GM18861 (cell line): Measurements from ENCODE around the gene NDUFC2.
"Not testable (repeated sequence)": the region's sequence is repeated elsewhere in the genome, so short reads cannot be mapped to it uniquely, and the experiment has no call there.

ENCODE experiments used
- ATAC-seq: cut with Tn5 transposase; IDR thresholded peaks from one replicate; pipeline ENCODE4 v1.9.1; 2021; ENCODE audit not compliant: unreplicated experiment

The NDUFC2 gene

GRCh38 chr11:78080084-78080817, 589 bp upstream of the NDUFC2 start:
- ATAC-seq = no peak

- ATAC-seq = no peak
Measured at GRCh38 chr11:78078218-78079167, 1.2 kb downstream of the NDUFC2 start.

GRCh38 chr11:78077592-78077991, 2.1 kb downstream of the NDUFC2 start:
- ATAC-seq = not testable (repeated sequence)

GRCh38 chr11:78076733-78077403, 2.8 kb downstream of the NDUFC2 start:
- ATAC-seq = no peak

GRCh38 chr11:78074756-78075155, 4.9 kb downstream of the NDUFC2 start:
- no peak for ATAC-seq

GRCh38 chr11:78072455-78072854, 7.2 kb downstream of the NDUFC2 start:
- ATAC-seq = no peak

GRCh38 chr11:78071717-78072116, 7.9 kb downstream of the NDUFC2 start:
- no peak for ATAC-seq

GRCh38 chr11:78070621-78071020, 9.0 kb downstream of the NDUFC2 start:
- ATAC-seq = no peak

GRCh38 chr11:78069465-78069864, 10.2 kb downstream of the NDUFC2 start:
- ATAC-seq = no peak

- no peak for ATAC-seq
Measured at GRCh38 chr11:78067704-78068103, 12.0 kb downstream of the NDUFC2 start.

GRCh38 chr11:78066471-78066870, 13.2 kb downstream of the NDUFC2 start:
- ATAC-seq = no peak

GRCh38 chr11:78065203-78065602, 14.5 kb downstream of the NDUFC2 start:
- ATAC-seq = no peak

GRCh38 chr11:78063440-78064181, 16.1 kb downstream of the NDUFC2 start, which contains the start of gene THRSP:
TSS of gene THRSP (plus strand) at chr11:78063861. CDS start at chr11:78063882, 21 bp downstream.
- ATAC-seq = no peak

- no peak for ATAC-seq
Measured at GRCh38 chr11:78062671-78063070, 17.0 kb downstream of the NDUFC2 start.

- no peak for ATAC-seq
Measured at GRCh38 chr11:78061921-78062311, 17.7 kb downstream of the NDUFC2 start.

- ATAC-seq = no peak
Measured at GRCh38 chr11:78061088-78061920, 18.4 kb downstream of the NDUFC2 start.

- ATAC-seq = no peak
Measured at GRCh38 chr11:78060533-78060932, 19.1 kb downstream of the NDUFC2 start.

- ATAC-seq = not testable (repeated sequence)
Measured at GRCh38 chr11:78059749-78060328, 19.8 kb downstream of the NDUFC2 start.

- no peak for ATAC-seq
Measured at GRCh38 chr11:78057462-78058055, 22.1 kb downstream of the NDUFC2 start.
